Thoracic aorta (tissue), 2 donors: ENCODE data around the gene SLC9A2. TPM values are rescaled to one million over a fixed set of nuclear protein-coding genes. Genes with fewer than 3 reads are reported as not detected.

Experiments
- ATAC-seq: fragments of 150-250 bp; one replicate; pipeline ENCODE4 v1.8.0; 2017; ENCODE audit warnings: low read depth; ENCODE audit not compliant: insufficient number of reproducible peaks, low FRiP score
- DNase-seq: peaks from one replicate; pipeline ENCODE4 v3.0.0-alpha.2; 2020; ENCODE audit warnings: low spot score
- H3K27ac ChIP-seq, 2 donors: fragments of 200-600 bp; sonication (generic); 1 replicate in 1 of 2; 2 replicates in 1 of 2; pipeline ENCODE4 v1.5.1; 2016; ENCODE audit warnings: mild to moderate bottlenecking in 2 of 2, moderate library complexity in 2 of 2
- H3K27me3 ChIP-seq: fragments of 200-600 bp; sonication (generic); replicated peaks from 2 replicates; pipeline ENCODE4 v1.6.0; 2016; ENCODE audit warnings: mild to moderate bottlenecking; ENCODE audit not compliant: insufficient read depth
- H3K36me3 ChIP-seq: fragments of 200-600 bp; sonication (generic); one replicate; pipeline ENCODE4 v1.5.1; 2016
- H3K4me1 ChIP-seq, 2 donors: fragments of 200-600 bp; sonication (generic); 1 replicate in 1 of 2; 2 replicates in 1 of 2; pipeline versions ENCODE4 v1.5.1 to v1.6.0; 2016; ENCODE audit warnings: low read depth in 2 of 2, mild to moderate bottlenecking in 1 of 2; ENCODE audit not compliant: control insufficient read depth in 1 of 2
- H3K4me3 ChIP-seq: fragments of 200-600 bp; sonication (generic); 2 replicates; pipeline ENCODE4 v1.5.1; 2016; ENCODE audit warnings: mild to moderate bottlenecking
- H3K9me3 ChIP-seq: fragments of 200-600 bp; sonication (generic); 2 replicates; pipeline ENCODE4 v1.5.1; 2016
- total RNA-seq, 2 donors: library from RNA; depleted of rRNA; stranded (reverse); fragments of >200 nt; gene quantifications; one replicate each; pipeline versions ENCODE4 v1.1.0 to v1.2.3, GENCODE V29; 2016
- TF ChIP-seq, protein P1 (sequence below): fragments of 200-600 bp; sonication (generic); IDR thresholded peaks from one replicate; pipeline ENCODE4 v1.5.1; 2019; ENCODE audit warnings: antibody characterized with exemption

The SLC9A2 gene
- total RNA-seq, 2 donors from 2014 or later: 0.71 TPM; not detected in 1

- H3K4me3 ChIP-seq: no peak overlapping the region
- no peak for DNase-seq
- no peaks in the 10 kb centered on the region for H3K27me3 ChIP-seq
- no peak for ATAC-seq
- H3K4me1 ChIP-seq: no peaks in the 10 kb centered on the region
- H3K9me3 ChIP-seq: no peaks in the 10 kb centered on the region
- TF ChIP-seq, protein P1, sequence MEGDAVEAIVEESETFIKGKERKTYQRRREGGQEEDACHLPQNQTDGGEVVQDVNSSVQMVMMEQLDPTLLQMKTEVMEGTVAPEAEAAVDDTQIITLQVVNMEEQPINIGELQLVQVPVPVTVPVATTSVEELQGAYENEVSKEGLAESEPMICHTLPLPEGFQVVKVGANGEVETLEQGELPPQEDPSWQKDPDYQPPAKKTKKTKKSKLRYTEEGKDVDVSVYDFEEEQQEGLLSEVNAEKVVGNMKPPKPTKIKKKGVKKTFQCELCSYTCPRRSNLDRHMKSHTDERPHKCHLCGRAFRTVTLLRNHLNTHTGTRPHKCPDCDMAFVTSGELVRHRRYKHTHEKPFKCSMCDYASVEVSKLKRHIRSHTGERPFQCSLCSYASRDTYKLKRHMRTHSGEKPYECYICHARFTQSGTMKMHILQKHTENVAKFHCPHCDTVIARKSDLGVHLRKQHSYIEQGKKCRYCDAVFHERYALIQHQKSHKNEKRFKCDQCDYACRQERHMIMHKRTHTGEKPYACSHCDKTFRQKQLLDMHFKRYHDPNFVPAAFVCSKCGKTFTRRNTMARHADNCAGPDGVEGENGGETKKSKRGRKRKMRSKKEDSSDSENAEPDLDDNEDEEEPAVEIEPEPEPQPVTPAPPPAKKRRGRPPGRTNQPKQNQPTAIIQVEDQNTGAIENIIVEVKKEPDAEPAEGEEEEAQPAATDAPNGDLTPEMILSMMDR: no peak
- H3K36me3 ChIP-seq: no peaks in the 10 kb centered on the region
- H3K27ac ChIP-seq: no peak overlapping the region
Observed at GRCh38 chr2:102708847-102709559, 89.7 kb downstream of the SLC9A2 start.

DNA sequence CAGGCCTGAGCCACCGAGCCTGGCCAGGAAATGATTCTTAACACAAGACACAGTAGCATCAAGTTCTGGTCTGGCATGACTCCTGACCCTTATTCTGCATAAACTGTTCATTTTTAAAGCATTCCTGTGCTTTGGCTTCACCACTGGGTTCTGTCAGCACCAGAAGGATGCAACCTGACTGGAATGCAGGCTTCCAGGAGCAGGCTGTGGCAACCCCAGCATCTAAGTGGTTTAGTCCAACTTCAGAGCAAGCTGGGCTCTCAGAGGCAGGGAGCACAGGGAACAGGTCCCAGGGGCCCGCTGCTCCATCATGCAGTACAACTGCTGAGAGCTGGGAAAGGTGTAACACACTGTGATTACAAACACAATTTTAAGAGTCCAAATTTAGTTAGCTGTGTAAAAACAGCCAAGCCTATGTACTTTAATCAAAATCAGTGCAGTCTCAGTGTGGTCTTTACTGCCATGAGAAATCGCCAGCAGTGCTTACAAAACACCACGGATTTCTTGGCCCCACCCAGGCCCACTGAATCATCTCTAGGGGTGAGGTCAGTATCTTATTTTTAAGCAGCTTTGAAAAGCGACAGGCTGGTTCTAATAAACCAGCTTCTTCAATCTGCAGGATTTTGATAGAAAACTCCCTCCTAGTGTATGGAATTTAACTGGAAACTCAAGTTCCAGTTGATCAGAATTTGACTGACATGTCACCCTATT, 98.1 kb downstream of the SLC9A2 start:
- Histone ChIP-seq H3K4me3 (no peak overlapping the region), H3K27me3 (no peaks in the 10 kb centered on the region), H3K4me1 (no peaks in the 10 kb centered on the region), H3K27ac (no peak overlapping the region), H3K9me3 (no peaks in the 10 kb centered on the region), H3K36me3 (peaks cover 14% of the 10 kb centered on the region)
- DNase-seq: no peak
- TF ChIP-seq, protein P1: no peak
- no peak for ATAC-seq

- H3K9me3 ChIP-seq: no peaks in the 10 kb centered on the region
- TF ChIP-seq, protein P1: no peak
- no peaks in the 10 kb centered on the region for H3K4me1 ChIP-seq
- ATAC-seq: no peak
- H3K4me3 ChIP-seq: no peak overlapping the region
- DNase-seq: no peak
- no peak overlapping the region for H3K27ac ChIP-seq
- no peaks in the 10 kb centered on the region for H3K27me3 ChIP-seq
- H3K36me3 ChIP-seq: peaks cover 14% of the 10 kb centered on the region
Observed at GRCh38 chr2:102718387-102719316, 99.3 kb downstream of the SLC9A2 start.

- DNase-seq: no peak
- TF ChIP-seq, protein P1: no peak
- H3K27me3 ChIP-seq: no peaks in the 10 kb centered on the region
- peaks cover 4% of the 10 kb centered on the region for H3K36me3 ChIP-seq
- no peak overlapping the region for H3K27ac ChIP-seq
- no peaks in the 10 kb centered on the region for H3K4me1 ChIP-seq
- no peak for ATAC-seq
- H3K9me3 ChIP-seq: no peaks in the 10 kb centered on the region
- H3K4me3 ChIP-seq: no peak overlapping the region
Observed at GRCh38 chr2:102724016-102724490, 104.7 kb downstream of the SLC9A2 start.

- Histone ChIP-seq H3K36me3 (peaks cover 2% of the 10 kb centered on the region), H3K4me1 (no peaks in the 10 kb centered on the region), H3K9me3 (no peaks in the 10 kb centered on the region), H3K27me3 (no peaks in the 10 kb centered on the region), H3K27ac (no peak overlapping the region), H3K4me3 (no peak overlapping the region)
- ATAC-seq (no peak), DNase-seq (no peak)
- TF ChIP-seq, protein P1: no peak
Observed at GRCh38 chr2:102724553-102724952, 105.2 kb downstream of the SLC9A2 start.
